HEK293 (cell line): ENCODE results near the gene WDR64.

ENCODE experiments used
- CTCF ChIA-PET: fragments of 350-600 bp; formaldehyde crosslinking; extraction: SDS; loops from one replicate; lab custom pipeline; 2021; ENCODE audit warnings: antibody characterized with exemption; lab: Yijun Ruan, JAX
- POLR2A ChIA-PET: fragments of 300-600 bp; formaldehyde crosslinking; extraction: SDS; loops from one replicate; lab custom pipeline; 2020; ENCODE audit warnings: antibody characterized with exemption, inconsistent platforms; lab: Yijun Ruan, JAX
- H3K27ac ChIP-seq: fragments of 200-500 bp; sonication (Bioruptor generic); 2 replicates; pipeline ENCODE4 v1.5.1; 2014; ENCODE audit warnings: low read depth, low read length, control low read depth, inconsistent platforms; ENCODE audit errors: extremely low read depth
- H3K36me3 ChIP-seq, 2 experiments: fragments of 200-500 bp in 1 of 2; sonication (Bioruptor generic) in 1 of 2; 1 replicate in 1 of 2; 2 replicates in 1 of 2; pipeline ENCODE4 v1.5.1; 2014 to 2017; ENCODE audit warnings: inconsistent platforms in 2 of 2, low read length in 2 of 2; ENCODE audit not compliant: control insufficient read depth in 2 of 2, insufficient read depth in 1 of 2
- H3K4me1 ChIP-seq: fragments of 200-500 bp; sonication (Bioruptor generic); 2 replicates; pipeline ENCODE4 v1.5.1; 2014; ENCODE audit warnings: mild to moderate bottlenecking, low read length, inconsistent platforms; ENCODE audit not compliant: control insufficient read depth, insufficient read depth
- H3K4me3 ChIP-seq: 2 replicates; pipeline ENCODE4 v1.5.1; 2011; ENCODE audit warnings: low read depth, mild to moderate bottlenecking, control low read depth, low read length, moderate library complexity
- H3K9me3 ChIP-seq: fragments of 200-500 bp; sonication (Bioruptor generic); 2 replicates; pipeline ENCODE4 v1.5.1; 2014; ENCODE audit warnings: low read depth, low read length, inconsistent platforms; ENCODE audit not compliant: control insufficient read depth, insufficient read depth
- GLIS2 ChIP-seq: fragments of 450-650 bp; formaldehyde crosslinking; IDR thresholded peaks from 2 replicates; pipeline ENCODE4 v1.5.1; 2016; ENCODE audit warnings: missing biosample characterization, missing genetic modification characterization
- KLF1 ChIP-seq: fragments of 450-650 bp; formaldehyde crosslinking; IDR thresholded peaks from 2 replicates; pipeline ENCODE4 v1.5.1; 2016; ENCODE audit warnings: missing biosample characterization, missing genetic modification characterization
- PRDM1 ChIP-seq: fragments of 450-650 bp; formaldehyde crosslinking; IDR thresholded peaks from 2 replicates; pipeline ENCODE4; 2016; ENCODE audit warnings: missing biosample characterization, missing genetic modification characterization
- SCRT2 ChIP-seq: fragments of 450-650 bp; formaldehyde crosslinking; IDR thresholded peaks from 2 replicates; pipeline ENCODE4 v1.5.1; 2016; ENCODE audit warnings: missing biosample characterization, missing genetic modification characterization
- SP2 ChIP-seq: fragments of 450-650 bp; formaldehyde crosslinking; IDR thresholded peaks from 2 replicates; pipeline ENCODE4 v1.5.1; 2016; ENCODE audit warnings: missing biosample characterization, missing genetic modification characterization
- SP3 ChIP-seq: fragments of 450-650 bp; formaldehyde crosslinking; IDR thresholded peaks from 2 replicates; pipeline ENCODE4 v1.5.1; 2016; ENCODE audit warnings: missing biosample characterization, missing genetic modification characterization
- ZBTB11 ChIP-seq: fragments of 450-650 bp; formaldehyde crosslinking; conservative IDR thresholded peaks from 2 replicates; pipeline ENCODE4 v1.5.1; 2016; ENCODE audit warnings: low read depth, missing biosample characterization, missing genetic modification characterization
- ZBTB21 ChIP-seq: fragments of 450-650 bp; formaldehyde crosslinking; IDR thresholded peaks from 2 replicates; pipeline ENCODE4 v1.5.1; 2017; ENCODE audit warnings: missing biosample characterization, missing genetic modification characterization
- ZBTB6 ChIP-seq: fragments of 450-650 bp; formaldehyde crosslinking; IDR thresholded peaks from 2 replicates; pipeline ENCODE4 v1.5.1; 2017; ENCODE audit warnings: missing biosample characterization, missing genetic modification characterization
- ZNF132 ChIP-seq: fragments of 450-650 bp; formaldehyde crosslinking; IDR thresholded peaks from 2 replicates; pipeline ENCODE4 v1.5.1; 2017; ENCODE audit warnings: missing biosample characterization, missing genetic modification characterization, borderline replicate concordance
- ZNF138 ChIP-seq: fragments of 450-650 bp; formaldehyde crosslinking; IDR thresholded peaks from 2 replicates; pipeline ENCODE4 v1.5.1; 2016; ENCODE audit warnings: missing biosample characterization, missing genetic modification characterization, borderline replicate concordance
- ZNF16 ChIP-seq: fragments of 450-650 bp; formaldehyde crosslinking; IDR thresholded peaks from 2 replicates; pipeline ENCODE4 v1.5.1; 2016; ENCODE audit warnings: low read depth, missing biosample characterization, missing genetic modification characterization
- ZNF335 ChIP-seq: fragments of 450-650 bp; formaldehyde crosslinking; conservative IDR thresholded peaks from 2 replicates; pipeline ENCODE4 v1.5.1; 2016; ENCODE audit warnings: missing biosample characterization, missing genetic modification characterization
- ZNF544 ChIP-seq: fragments of 450-650 bp; formaldehyde crosslinking; IDR thresholded peaks from 2 replicates; pipeline ENCODE4 v1.5.0; 2017; ENCODE audit warnings: missing biosample characterization, missing genetic modification characterization
- ZNF768 ChIP-seq: fragments of 450-650 bp; formaldehyde crosslinking; IDR thresholded peaks from 2 replicates; pipeline ENCODE4 v1.5.1; 2018; ENCODE audit warnings: missing biosample characterization, mild to moderate bottlenecking, missing genetic modification characterization
- ZNF837 ChIP-seq: fragments of 450-650 bp; formaldehyde crosslinking; IDR thresholded peaks from 2 replicates; pipeline ENCODE4 v1.5.1; 2016; ENCODE audit warnings: missing biosample characterization, missing genetic modification characterization
- ZXDB ChIP-seq: fragments of 450-650 bp; formaldehyde crosslinking; IDR thresholded peaks from 2 replicates; pipeline ENCODE4 v1.5.1; 2016; ENCODE audit warnings: missing biosample characterization, missing genetic modification characterization
- TF ChIP-seq, protein P1 (sequence below): fragments of 450-650 bp; formaldehyde crosslinking; IDR thresholded peaks from 2 replicates; pipeline ENCODE4 v1.5.1; 2016; ENCODE audit warnings: missing biosample characterization, missing genetic modification characterization, borderline replicate concordance
- TF ChIP-seq, protein P2 (sequence below): IDR thresholded peaks from 2 replicates; pipeline ENCODE4 v1.6.1; 2011; ENCODE audit warnings: mild to moderate bottlenecking, low read depth, low read length, borderline replicate concordance
- TF ChIP-seq, protein P3 (sequence below): fragments of 450-650 bp; formaldehyde crosslinking; IDR thresholded peaks from 2 replicates; pipeline ENCODE4 v1.5.1; 2017; ENCODE audit warnings: missing biosample characterization, missing genetic modification characterization
- TF ChIP-seq, protein P4 (sequence below): fragments of 450-650 bp; formaldehyde crosslinking; IDR thresholded peaks from 2 replicates; pipeline ENCODE4 v1.5.1; 2017; ENCODE audit warnings: missing biosample characterization, missing genetic modification characterization

WDR64 gene

GRCh38 chr1:241640867-241641622 is 11.0 kb upstream of the WDR64 start:
- Histone ChIP-seq H3K36me3 (peaks cover 0 to 2% of the 10 kb centered on the region in 2 experiments; a peak in 1 of 3 replicates), H3K4me1 (peaks cover 10% of the 10 kb centered on the region), H3K9me3 (no peaks in the 10 kb centered on the region; the same call in 1 of the 2 replicates), H3K4me3 (no peak overlapping the region), H3K27ac (peak overlapping the region; percentile 8; the same call in 1 of the 2 replicates)
- POLR2A ChIA-PET: interaction anchor here (0.5 to 1.6 kb wide), 9 partner anchors 12 to 1615 kb away, joined by 3 to 13 read pairs (median 4); partner anchors contain the start of genes CEP170, EXO1, FH and SDCCAG8
- CTCF ChIA-PET: interaction anchor here (0.7 to 4.5 kb wide), 2 partner anchors 14 to 20 kb away, joined by 3 to 23 read pairs; no protein-coding TSS in a partner anchor
- TF ChIP-seq ZNF768 (tag by site-specific recombination): no peak
- TF ChIP-seq ZNF138 (tag by site-specific recombination): no peak
- TF ChIP-seq GLIS2 (tag by site-specific recombination): no peak
- no peak for TF ChIP-seq SCRT2 (tag by site-specific recombination)
- TF ChIP-seq, protein P1, sequence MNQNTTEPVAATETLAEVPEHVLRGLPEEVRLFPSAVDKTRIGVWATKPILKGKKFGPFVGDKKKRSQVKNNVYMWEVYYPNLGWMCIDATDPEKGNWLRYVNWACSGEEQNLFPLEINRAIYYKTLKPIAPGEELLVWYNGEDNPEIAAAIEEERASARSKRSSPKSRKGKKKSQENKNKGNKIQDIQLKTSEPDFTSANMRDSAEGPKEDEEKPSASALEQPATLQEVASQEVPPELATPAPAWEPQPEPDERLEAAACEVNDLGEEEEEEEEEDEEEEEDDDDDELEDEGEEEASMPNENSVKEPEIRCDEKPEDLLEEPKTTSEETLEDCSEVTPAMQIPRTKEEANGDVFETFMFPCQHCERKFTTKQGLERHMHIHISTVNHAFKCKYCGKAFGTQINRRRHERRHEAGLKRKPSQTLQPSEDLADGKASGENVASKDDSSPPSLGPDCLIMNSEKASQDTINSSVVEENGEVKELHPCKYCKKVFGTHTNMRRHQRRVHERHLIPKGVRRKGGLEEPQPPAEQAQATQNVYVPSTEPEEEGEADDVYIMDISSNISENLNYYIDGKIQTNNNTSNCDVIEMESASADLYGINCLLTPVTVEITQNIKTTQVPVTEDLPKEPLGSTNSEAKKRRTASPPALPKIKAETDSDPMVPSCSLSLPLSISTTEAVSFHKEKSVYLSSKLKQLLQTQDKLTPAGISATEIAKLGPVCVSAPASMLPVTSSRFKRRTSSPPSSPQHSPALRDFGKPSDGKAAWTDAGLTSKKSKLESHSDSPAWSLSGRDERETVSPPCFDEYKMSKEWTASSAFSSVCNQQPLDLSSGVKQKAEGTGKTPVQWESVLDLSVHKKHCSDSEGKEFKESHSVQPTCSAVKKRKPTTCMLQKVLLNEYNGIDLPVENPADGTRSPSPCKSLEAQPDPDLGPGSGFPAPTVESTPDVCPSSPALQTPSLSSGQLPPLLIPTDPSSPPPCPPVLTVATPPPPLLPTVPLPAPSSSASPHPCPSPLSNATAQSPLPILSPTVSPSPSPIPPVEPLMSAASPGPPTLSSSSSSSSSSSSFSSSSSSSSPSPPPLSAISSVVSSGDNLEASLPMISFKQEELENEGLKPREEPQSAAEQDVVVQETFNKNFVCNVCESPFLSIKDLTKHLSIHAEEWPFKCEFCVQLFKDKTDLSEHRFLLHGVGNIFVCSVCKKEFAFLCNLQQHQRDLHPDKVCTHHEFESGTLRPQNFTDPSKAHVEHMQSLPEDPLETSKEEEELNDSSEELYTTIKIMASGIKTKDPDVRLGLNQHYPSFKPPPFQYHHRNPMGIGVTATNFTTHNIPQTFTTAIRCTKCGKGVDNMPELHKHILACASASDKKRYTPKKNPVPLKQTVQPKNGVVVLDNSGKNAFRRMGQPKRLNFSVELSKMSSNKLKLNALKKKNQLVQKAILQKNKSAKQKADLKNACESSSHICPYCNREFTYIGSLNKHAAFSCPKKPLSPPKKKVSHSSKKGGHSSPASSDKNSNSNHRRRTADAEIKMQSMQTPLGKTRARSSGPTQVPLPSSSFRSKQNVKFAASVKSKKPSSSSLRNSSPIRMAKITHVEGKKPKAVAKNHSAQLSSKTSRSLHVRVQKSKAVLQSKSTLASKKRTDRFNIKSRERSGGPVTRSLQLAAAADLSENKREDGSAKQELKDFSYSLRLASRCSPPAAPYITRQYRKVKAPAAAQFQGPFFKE: 0 out of 2 replicates have a peak, but pooled peaks have one; percentile 48
- TF ChIP-seq ZNF544 (tag by site-specific recombination): no peak
- no peak for TF ChIP-seq ZBTB21 (tag by site-specific recombination)
- no peak for TF ChIP-seq ZNF132
- TF ChIP-seq, protein P2, sequence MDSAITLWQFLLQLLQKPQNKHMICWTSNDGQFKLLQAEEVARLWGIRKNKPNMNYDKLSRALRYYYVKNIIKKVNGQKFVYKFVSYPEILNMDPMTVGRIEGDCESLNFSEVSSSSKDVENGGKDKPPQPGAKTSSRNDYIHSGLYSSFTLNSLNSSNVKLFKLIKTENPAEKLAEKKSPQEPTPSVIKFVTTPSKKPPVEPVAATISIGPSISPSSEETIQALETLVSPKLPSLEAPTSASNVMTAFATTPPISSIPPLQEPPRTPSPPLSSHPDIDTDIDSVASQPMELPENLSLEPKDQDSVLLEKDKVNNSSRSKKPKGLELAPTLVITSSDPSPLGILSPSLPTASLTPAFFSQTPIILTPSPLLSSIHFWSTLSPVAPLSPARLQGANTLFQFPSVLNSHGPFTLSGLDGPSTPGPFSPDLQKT: no peak
- TF ChIP-seq, protein P3, sequence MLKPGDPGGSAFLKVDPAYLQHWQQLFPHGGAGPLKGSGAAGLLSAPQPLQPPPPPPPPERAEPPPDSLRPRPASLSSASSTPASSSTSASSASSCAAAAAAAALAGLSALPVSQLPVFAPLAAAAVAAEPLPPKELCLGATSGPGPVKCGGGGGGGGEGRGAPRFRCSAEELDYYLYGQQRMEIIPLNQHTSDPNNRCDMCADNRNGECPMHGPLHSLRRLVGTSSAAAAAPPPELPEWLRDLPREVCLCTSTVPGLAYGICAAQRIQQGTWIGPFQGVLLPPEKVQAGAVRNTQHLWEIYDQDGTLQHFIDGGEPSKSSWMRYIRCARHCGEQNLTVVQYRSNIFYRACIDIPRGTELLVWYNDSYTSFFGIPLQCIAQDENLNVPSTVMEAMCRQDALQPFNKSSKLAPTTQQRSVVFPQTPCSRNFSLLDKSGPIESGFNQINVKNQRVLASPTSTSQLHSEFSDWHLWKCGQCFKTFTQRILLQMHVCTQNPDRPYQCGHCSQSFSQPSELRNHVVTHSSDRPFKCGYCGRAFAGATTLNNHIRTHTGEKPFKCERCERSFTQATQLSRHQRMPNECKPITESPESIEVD: no peak
- TF ChIP-seq SP3 (tag by site-specific recombination): no peak
- TF ChIP-seq, protein P4, sequence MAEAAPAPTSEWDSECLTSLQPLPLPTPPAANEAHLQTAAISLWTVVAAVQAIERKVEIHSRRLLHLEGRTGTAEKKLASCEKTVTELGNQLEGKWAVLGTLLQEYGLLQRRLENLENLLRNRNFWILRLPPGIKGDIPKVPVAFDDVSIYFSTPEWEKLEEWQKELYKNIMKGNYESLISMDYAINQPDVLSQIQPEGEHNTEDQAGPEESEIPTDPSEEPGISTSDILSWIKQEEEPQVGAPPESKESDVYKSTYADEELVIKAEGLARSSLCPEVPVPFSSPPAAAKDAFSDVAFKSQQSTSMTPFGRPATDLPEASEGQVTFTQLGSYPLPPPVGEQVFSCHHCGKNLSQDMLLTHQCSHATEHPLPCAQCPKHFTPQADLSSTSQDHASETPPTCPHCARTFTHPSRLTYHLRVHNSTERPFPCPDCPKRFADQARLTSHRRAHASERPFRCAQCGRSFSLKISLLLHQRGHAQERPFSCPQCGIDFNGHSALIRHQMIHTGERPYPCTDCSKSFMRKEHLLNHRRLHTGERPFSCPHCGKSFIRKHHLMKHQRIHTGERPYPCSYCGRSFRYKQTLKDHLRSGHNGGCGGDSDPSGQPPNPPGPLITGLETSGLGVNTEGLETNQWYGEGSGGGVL (tag by site-specific recombination): no peak
- no peak for TF ChIP-seq ZBTB6 (tag by site-specific recombination)
- peak; percentile 62 for TF ChIP-seq ZNF335 (tag by site-specific recombination)
- TF ChIP-seq SP2: no peak
- TF ChIP-seq KLF1 (tag by site-specific recombination): no peak
- 0 out of 2 replicates have a peak, but pooled peaks have one; percentile 22 for TF ChIP-seq ZNF16
- TF ChIP-seq ZNF837 (tag by site-specific recombination): no peak
- TF ChIP-seq ZXDB: no peak
- TF ChIP-seq ZBTB11 (tag by site-specific recombination): 0 out of 2 replicates have a peak, but pooled peaks have one; percentile 9
- TF ChIP-seq PRDM1 (tag by site-specific recombination): no peak
